DMS53 treated with DMSO at 0.1 percent for 48 hours (cell line): ENCODE data around the gene ZDHHC8.

Source experiments
- DNase-seq: peaks from one replicate; lab custom pipeline; 2025; ENCODE audit not compliant: unreplicated experiment; lab: John Stamatoyannopoulos, UW

Gene ZDHHC8

GRCh38 chr22:20177217-20177911 lies 45.8 kb downstream of the ZDHHC8 start:
- no peak for DNase-seq

DNA sequence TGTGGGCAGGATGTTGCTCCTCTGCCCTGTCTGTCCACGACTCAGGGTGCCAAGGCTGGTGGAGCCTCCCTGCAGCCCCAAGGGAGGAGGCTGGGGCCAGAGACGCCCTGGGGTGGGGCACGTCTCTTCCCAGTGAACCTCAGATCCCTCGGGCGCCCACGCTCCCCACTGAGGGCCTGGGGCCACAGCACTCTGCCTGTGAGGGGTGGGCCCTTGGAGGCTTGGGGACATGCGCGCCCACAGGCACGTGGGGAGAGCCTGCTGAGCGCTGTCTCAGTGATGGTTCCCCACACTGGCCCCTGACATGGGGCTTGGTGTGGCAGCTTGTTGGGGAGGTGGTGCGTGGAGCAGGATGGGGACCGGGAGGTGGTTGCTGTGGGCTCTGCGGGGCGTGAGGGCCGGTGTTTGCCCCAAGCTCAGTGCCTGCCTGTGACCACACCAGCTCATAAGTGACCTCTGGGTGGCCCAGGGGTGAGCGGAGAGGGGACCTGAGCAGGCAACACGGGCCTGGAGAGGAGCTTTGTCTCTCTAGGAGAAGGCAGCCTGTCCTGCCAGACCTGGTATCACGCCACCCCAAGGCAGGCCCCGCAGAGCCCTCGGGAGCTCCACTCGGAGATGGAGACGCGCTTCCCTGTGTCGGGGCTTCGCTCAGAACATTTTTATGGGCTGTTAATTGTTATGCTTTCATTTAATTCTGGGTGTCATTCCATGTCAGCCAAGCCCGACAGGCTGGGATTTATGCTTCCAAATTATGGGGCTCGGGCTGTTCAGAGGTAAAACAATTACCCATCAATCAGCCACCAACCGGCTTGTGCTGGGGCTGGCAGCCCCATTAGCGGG lies 46.7 kb downstream of the ZDHHC8 start:
- DNase-seq: no peak

- no peak for DNase-seq
Observed at GRCh38 chr22:20178915-20179227, 47.3 kb downstream of the ZDHHC8 start.

DNA sequence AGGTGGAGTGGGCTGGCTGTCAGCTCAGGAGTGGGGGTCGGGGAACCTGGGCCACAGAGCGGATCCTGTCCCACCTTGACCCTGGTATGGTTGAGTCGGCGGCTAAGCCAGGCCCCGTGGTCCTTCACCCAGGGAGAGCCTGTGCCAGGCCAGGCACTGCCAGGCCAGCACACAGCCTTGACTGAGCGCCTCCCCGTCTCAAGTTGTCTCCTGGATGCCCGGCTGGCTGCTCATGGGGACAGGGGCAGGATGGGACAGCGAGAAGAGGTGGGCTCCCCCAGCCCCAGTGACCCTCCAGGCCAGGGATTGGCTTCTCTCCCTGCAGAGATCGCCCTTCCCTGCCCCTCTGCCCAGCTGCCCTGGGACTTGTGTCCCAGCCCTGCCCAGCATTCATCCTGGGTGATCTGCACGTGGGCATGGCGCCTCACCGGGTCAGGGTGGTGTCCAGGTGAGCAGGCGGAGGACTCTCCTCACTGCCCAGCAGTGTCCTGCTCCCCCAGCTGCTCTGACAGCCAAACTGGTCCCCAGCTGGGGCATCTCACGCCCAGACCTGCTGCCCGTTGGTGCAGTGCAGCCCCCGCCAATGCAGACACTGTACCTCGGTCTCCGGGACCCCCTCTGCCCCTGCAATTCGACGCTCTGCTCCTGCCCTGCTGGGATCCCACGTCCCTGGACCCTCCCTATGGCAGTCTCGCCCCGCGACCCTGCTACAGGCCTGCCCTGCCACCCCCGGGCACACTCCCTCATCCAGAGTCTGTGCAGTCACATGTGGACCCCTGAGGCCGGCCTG lies 48.0 kb downstream of the ZDHHC8 start:
- DNase-seq: no peak

DNA sequence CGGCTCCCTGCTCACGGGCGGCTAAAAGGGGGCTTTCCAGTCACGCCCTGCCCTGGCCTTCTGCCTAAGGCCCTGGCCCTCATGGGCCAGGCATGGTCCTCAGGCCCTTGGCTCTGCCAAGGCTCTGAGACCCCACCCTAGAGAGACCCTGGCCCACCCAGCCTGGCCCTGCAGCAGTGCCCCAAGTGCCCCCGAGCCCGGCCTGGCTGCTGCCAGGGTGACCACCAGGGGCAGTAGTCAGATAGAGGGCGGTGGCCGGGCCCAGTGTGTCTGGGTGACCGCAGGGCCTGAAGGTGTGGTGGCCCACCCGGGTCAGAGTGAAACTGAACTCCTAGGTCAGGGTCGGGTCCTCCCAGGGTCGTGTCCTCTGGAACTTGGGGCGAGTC lies 48.6 kb downstream of the ZDHHC8 start:
- no peak for DNase-seq

GRCh38 chr22:20180640-20181039 lies 49.0 kb downstream of the ZDHHC8 start:
- no peak for DNase-seq

DNA sequence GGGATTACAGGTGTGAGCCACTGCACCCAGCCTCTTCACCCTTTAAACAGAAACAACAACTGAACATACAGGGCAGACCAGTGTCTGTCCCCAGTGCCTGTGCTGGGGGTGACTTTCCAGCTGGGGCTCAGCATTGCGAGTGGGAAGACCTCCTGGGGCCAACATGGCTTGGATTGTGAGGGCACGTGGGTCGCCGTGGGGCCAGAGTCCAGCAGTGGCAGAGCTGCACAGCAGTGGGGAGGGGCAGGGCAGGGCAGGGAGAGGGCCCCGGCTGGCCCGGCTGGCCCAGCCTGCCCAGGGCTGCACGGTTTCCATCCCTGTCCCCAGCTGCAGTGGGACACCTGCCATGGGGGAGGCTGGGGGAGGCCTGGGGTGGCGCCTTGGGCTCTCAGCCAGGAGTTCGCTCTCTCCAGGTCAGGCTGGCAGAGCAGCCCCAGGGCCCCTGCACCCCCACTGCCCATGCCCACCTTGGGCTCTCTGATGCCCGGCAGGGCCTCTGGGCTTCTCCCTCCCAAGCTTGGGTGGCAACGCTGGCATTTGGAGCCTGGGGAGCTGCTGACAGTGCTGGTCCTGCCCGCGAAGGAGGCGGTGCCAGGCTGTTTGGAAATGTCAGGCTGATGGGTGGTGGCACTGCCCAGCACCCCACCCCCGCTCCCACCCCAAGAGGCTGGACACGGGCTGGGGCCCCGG lies 49.7 kb downstream of the ZDHHC8 start:
- DNase-seq: no peak

GRCh38 chr22:20181884-20182236 lies 50.3 kb downstream of the ZDHHC8 start:
- no peak for DNase-seq

DNA sequence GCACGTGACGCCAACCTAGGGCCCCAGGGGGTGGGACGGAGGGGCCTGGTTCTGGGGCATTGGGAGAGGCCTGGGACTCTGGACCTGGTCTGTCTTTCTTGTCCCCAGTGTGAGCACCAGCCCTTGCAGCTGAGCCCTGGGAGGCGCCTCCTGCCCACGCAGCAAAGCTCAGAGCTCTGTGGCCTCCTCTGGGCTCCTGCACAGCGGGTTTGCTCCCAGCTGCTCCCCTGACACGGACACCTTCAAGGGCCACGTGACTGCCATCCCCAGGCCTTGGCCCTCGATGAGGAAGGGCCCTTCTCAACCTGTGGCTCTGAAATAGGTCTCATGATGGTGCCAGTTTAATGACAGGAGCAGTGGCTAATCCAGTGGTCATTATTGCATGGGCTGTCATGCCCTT lies 50.8 kb downstream of the ZDHHC8 start:
- DNase-seq: no peak

- no peak for DNase-seq
Observed at GRCh38 chr22:20183101-20183500, 51.5 kb downstream of the ZDHHC8 start.

GRCh38 chr22:20183823-20184222 lies 52.2 kb downstream of the ZDHHC8 start:
- no peak for DNase-seq

GRCh38 chr22:20184501-20185165 lies 53.0 kb downstream of the ZDHHC8 start:
- DNase-seq: no peak

DNA sequence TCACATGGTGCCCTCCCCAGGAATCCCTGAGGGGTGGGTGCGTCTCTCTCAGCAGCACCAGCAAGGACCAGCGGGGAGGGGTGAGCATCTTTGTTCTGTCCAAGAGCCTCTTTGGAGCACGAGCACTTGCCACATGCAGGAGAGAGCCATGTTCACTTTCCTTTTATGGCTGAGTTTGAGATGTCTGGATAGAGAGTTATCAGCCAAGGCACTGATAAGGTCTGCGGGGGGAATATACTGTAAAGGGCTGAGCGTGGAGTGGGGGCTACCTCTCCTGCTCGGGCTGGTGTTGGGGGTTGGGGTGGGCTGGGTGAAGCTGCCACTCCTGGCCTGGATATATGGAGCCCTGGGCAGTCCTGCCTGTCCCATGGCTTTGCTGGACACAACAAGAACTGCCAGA lies 54.1 kb downstream of the ZDHHC8 start:
- no peak for DNase-seq

- no peak for DNase-seq
Observed at GRCh38 chr22:20186183-20186870, 54.7 kb downstream of the ZDHHC8 start.

DNA sequence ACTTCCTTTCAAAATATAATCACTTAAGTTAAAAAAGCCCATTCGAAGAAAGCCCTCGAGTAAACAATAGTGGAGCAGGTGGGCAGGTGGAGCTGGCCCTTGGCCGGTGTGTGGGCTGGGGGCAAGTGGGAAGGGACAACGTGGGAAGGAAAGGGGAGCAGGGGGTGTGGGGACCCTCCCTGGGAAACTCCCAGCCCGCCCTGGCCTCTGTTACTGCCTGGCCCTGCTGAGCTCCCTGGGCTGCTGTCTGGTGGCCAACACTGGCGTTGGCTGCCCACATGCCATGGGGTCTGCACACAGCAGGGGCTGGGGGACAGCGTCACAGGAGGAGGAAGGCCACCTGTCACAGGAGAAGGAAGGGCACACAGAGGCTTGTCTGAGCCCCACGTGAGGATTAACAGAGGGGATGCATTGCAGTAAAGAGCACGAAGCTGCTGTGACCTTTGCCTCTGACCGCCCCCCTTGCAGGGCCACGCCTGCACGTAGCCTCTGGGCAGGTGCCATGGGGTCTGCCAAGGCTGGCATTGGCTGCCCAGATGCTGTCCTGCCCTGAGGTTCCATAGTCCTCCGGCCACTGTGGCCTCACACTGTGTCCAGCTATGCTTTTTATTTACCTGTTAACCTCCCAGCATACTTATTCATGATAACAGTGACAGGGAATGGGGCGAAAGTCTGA lies 55.4 kb downstream of the ZDHHC8 start:
- DNase-seq: no peak

DNA sequence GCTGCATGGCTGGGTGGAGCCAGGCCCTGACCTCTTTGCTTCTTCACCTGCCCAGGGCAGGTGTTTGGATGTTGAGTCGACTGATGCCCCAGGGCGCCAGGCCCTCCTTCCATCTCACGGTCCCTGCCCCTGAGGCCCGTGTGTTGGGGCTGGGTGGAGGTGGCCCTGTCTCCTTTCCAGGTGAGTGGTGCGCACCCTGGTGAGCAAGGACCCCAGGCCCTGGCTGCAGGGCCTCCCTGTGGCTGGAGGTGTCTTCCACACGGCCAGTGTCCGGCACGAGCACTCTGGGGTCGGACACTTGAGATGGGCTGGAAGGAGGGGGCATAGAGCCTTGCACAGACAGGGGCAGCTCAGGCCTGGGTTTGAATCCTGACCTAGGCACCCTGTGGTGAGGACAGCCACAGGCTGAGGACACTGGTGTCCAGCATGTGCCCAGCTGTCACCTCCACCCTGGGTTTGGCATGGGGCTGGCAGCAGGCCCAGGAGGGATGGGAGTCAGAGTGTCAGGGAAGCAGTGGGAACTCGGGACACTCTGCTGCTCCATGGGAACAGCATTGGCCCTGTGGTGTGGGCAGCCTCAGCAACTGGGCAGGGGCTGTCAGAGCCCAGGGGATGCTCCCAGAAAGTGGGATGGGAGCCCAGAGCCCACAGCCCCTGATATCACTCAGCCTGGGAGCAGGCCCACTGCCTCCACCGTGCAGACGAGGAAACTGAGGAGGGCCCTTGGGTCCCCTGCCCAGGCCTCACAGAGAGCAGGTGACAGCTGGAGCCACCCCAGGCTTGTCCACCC lies 56.4 kb downstream of the ZDHHC8 start:
- DNase-seq: no peak

DNA sequence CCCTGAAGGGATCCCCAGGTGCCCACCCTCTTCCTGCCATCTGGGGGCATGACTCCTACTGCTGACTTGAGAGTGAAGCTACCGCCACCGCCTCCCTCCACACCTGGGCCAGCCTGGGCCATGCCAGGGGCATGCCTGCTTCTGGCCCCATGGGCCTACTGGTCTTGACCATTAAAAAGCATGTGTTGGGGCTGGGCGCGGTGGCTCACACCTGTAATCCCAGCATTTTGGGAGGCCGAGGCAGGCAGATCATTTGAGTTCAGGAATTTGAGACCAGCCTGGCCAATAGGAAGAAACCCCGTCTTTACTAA lies 56.9 kb downstream of the ZDHHC8 start:
- no peak for DNase-seq

GRCh38 chr22:20191000-20191515 lies 59.5 kb downstream of the ZDHHC8 start:
- DNase-seq: no peak

- no peak for DNase-seq
Observed at GRCh38 chr22:20191803-20192202, 60.2 kb downstream of the ZDHHC8 start.
